HEK293 (cell line): ENCODE data around the gene PRR11.
A peak's percentile ranks its signal among the peaks of the same experiment; 100 is the strongest.

Experiments used
- CTCF ChIA-PET: fragments of 350-600 bp; formaldehyde crosslinking; extraction: SDS; loops from one replicate; lab custom pipeline; 2021; ENCODE audit warnings: antibody characterized with exemption; lab: Yijun Ruan, JAX
- POLR2A ChIA-PET: fragments of 300-600 bp; formaldehyde crosslinking; extraction: SDS; loops from one replicate; lab custom pipeline; 2020; ENCODE audit warnings: antibody characterized with exemption, inconsistent platforms; lab: Yijun Ruan, JAX
- H3K27ac ChIP-seq: fragments of 200-500 bp; sonication (Bioruptor generic); 2 replicates; pipeline ENCODE4 v1.5.1; 2014; ENCODE audit warnings: low read depth, low read length, control low read depth, inconsistent platforms; ENCODE audit errors: extremely low read depth
- H3K36me3 ChIP-seq, 2 experiments: fragments of 200-500 bp in 1 of 2; sonication (Bioruptor generic) in 1 of 2; 1 replicate in 1 of 2; 2 replicates in 1 of 2; pipeline ENCODE4 v1.5.1; 2014 to 2017; ENCODE audit warnings: inconsistent platforms in 2 of 2, low read length in 2 of 2; ENCODE audit not compliant: control insufficient read depth in 2 of 2, insufficient read depth in 1 of 2
- H3K4me1 ChIP-seq: fragments of 200-500 bp; sonication (Bioruptor generic); 2 replicates; pipeline ENCODE4 v1.5.1; 2014; ENCODE audit warnings: mild to moderate bottlenecking, low read length, inconsistent platforms; ENCODE audit not compliant: control insufficient read depth, insufficient read depth
- H3K4me3 ChIP-seq: 2 replicates; pipeline ENCODE4 v1.5.1; 2011; ENCODE audit warnings: low read depth, mild to moderate bottlenecking, control low read depth, low read length, moderate library complexity
- H3K9me3 ChIP-seq: fragments of 200-500 bp; sonication (Bioruptor generic); 2 replicates; pipeline ENCODE4 v1.5.1; 2014; ENCODE audit warnings: low read depth, low read length, inconsistent platforms; ENCODE audit not compliant: control insufficient read depth, insufficient read depth
- GLIS1 ChIP-seq: fragments of 450-650 bp; formaldehyde crosslinking; IDR thresholded peaks from 2 replicates; pipeline ENCODE4 v1.5.1; 2016; ENCODE audit warnings: missing biosample characterization, missing genetic modification characterization
- HOXC10 ChIP-seq: sonication (generic); formaldehyde crosslinking; IDR thresholded peaks from 2 replicates; pipeline ENCODE4 v1.8.1; 2023; ENCODE audit warnings: mild to moderate bottlenecking, missing genetic modification reagents
- MZF1 ChIP-seq: fragments of 450-650 bp; formaldehyde crosslinking; IDR thresholded peaks from 2 replicates; pipeline ENCODE4 v1.5.1; 2017; ENCODE audit warnings: missing biosample characterization, missing genetic modification characterization, borderline replicate concordance
- SP3 ChIP-seq: fragments of 450-650 bp; formaldehyde crosslinking; IDR thresholded peaks from 2 replicates; pipeline ENCODE4 v1.5.1; 2016; ENCODE audit warnings: missing biosample characterization, missing genetic modification characterization
- ZBTB17 ChIP-seq: fragments of 450-650 bp; formaldehyde crosslinking; IDR thresholded peaks from 2 replicates; pipeline ENCODE4 v1.5.1; 2016; ENCODE audit warnings: missing biosample characterization, missing genetic modification characterization
- ZNF23 ChIP-seq: fragments of 450-650 bp; formaldehyde crosslinking; IDR thresholded peaks from 2 replicates; pipeline ENCODE4 v1.5.1; 2016; ENCODE audit warnings: missing biosample characterization, missing genetic modification characterization, borderline replicate concordance
- ZNF585B ChIP-seq: fragments of 450-650 bp; formaldehyde crosslinking; IDR thresholded peaks from 2 replicates; pipeline ENCODE4 v1.5.1; 2016; ENCODE audit warnings: missing biosample characterization, missing genetic modification characterization
- ZNF600 ChIP-seq: fragments of 450-650 bp; formaldehyde crosslinking; IDR thresholded peaks from 2 replicates; pipeline ENCODE4 v1.5.1; 2016; ENCODE audit warnings: missing biosample characterization, missing genetic modification characterization
- ZNF664 ChIP-seq: fragments of 450-650 bp; formaldehyde crosslinking; IDR thresholded peaks from 2 replicates; pipeline ENCODE4 v1.5.1; 2016; ENCODE audit warnings: missing biosample characterization, missing genetic modification characterization
- TF ChIP-seq, protein P1 (sequence below): fragments of 450-650 bp; IDR thresholded peaks from 2 replicates; pipeline ENCODE4 v1.5.1; 2018; ENCODE audit warnings: missing biosample characterization, mild to moderate bottlenecking, missing genetic modification characterization
- TF ChIP-seq, protein P2 (sequence below): fragments of 450-650 bp; formaldehyde crosslinking; IDR thresholded peaks from 2 replicates; pipeline ENCODE4 v1.5.1; 2016; ENCODE audit warnings: missing biosample characterization, missing genetic modification characterization
- TF ChIP-seq, protein P3 (sequence below): fragments of 450-650 bp; formaldehyde crosslinking; IDR thresholded peaks from 2 replicates; pipeline ENCODE4 v1.5.1; 2017; ENCODE audit warnings: missing biosample characterization, missing genetic modification characterization

The PRR11 gene

DNA sequence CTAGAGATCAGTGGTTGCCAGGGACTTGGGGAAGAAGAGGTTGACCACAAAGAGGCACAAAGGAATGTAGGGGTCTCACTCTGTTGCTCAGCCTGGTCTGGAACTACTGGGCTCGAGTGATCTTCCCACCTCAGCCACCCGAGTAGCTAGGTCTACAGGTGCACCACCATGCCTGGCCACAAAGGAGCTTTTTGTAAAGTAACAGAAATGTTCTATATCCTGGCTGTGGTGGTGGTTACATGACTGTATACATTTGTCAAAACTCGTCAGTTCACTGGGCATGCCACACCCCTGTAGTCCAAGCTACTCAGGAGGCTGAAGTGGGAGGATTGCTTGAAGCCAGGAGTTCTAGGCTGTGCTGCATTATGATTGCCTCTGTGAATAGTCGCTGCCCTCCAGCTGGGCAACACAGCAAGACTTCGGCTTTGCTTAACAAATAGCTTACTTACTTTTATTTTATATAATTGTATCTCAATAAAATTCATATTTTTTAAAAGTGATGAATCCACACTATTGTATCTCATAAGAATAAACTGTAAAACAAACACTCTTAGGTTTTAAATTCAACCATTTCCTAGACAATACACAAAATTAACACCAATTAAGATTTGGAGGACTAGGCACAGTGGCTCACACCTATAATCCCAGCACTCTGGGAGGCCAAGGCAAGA, 5.6 kb upstream of the PRR11 start:
- ChIA-PET CTCF (interaction anchor here (0.5 to 0.6 kb wide), 2 partner anchors 12 to 58 kb away, joined by 3 read pairs; no protein-coding TSS in a partner anchor), POLR2A (interaction anchor here (1.6 to 3.0 kb wide), 2 partner anchors 13 to 43 kb away, joined by 5 to 11 read pairs; partner anchors contain the start of gene TRIM37)
- peaks cover 20% of the 10 kb centered on the region for H3K4me1 ChIP-seq
- no peak overlapping the region for H3K4me3 ChIP-seq
- H3K9me3 ChIP-seq, result no peaks in the 10 kb centered on the region
- TF ChIP-seq MZF1 (tag by site-specific recombination), result peak; percentile 59; the same call in 1 of the 2 replicates
- no peak for TF ChIP-seq SP3 (tag by site-specific recombination)
- TF ChIP-seq ZNF664 (tag by site-specific recombination), result peak; percentile 91
- 0 out of 2 replicates have a peak overlapping the region, but pooled peaks have one; percentile 3 for H3K27ac ChIP-seq
- H3K36me3 ChIP-seq, result peaks cover 0 to 15% of the 10 kb centered on the region in 2 experiments; a peak in 1 of 3 replicates

DNA sequence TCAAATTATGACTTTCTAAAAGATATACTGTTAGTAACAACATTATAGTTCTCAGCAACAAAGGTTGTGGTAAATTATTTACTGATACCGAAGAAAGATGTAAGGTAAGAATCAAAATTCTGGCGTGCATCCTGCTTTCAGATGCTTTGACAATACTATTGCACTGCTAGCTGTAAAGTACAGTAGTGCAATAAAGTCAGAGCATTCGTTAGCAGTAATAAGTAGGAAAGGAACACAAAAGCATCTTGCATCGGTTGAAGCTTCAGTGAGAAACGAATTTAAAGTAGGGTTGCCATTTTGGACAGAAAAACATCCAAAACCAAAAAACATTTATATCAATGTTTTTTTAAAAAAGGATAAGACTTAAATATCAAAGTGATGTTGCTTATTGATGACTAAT, 4.5 kb upstream of the PRR11 start:
- H3K4me1 ChIP-seq, result peaks cover 20% of the 10 kb centered on the region
- POLR2A ChIA-PET, result interaction anchor here (0.6 to 3.0 kb wide), 4 partner anchors 8 to 459 kb away, joined by 3 to 11 read pairs (median 4); partner anchors contain the start of genes RAD51C, TEX14 and TRIM37
- CTCF ChIA-PET, result interaction anchor here (0.8 to 1.2 kb wide), 2 partner anchors 14 to 440 kb away, joined by 4 to 5 read pairs; no protein-coding TSS in a partner anchor
- H3K27ac ChIP-seq, result no peak overlapping the region
- TF ChIP-seq, protein P1, sequence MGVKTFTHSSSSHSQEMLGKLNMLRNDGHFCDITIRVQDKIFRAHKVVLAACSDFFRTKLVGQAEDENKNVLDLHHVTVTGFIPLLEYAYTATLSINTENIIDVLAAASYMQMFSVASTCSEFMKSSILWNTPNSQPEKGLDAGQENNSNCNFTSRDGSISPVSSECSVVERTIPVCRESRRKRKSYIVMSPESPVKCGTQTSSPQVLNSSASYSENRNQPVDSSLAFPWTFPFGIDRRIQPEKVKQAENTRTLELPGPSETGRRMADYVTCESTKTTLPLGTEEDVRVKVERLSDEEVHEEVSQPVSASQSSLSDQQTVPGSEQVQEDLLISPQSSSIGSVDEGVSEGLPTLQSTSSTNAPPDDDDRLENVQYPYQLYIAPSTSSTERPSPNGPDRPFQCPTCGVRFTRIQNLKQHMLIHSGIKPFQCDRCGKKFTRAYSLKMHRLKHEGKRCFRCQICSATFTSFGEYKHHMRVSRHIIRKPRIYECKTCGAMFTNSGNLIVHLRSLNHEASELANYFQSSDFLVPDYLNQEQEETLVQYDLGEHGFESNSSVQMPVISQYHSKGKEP (tag by site-specific recombination), result peak; percentile 50; the same call in 1 of the 2 replicates
- TF ChIP-seq ZNF23 (tag by site-specific recombination) (no peak), HOXC10 (no peak), GLIS1 (tag by site-specific recombination) (no peak)
- peaks cover 0 to 15% of the 10 kb centered on the region in 2 experiments; a peak in 1 of 3 replicates for H3K36me3 ChIP-seq
- H3K9me3 ChIP-seq, result no peaks in the 10 kb centered on the region
- no peak overlapping the region for H3K4me3 ChIP-seq

GRCh38 chr17:59151591-59151990, 4.0 kb upstream of the PRR11 start:
- Histone ChIP-seq H3K27ac (no peak overlapping the region), H3K36me3 (peaks cover 0 to 15% of the 10 kb centered on the region in 2 experiments; a peak in 1 of 3 replicates), H3K9me3 (no peaks in the 10 kb centered on the region), H3K4me3 (peak overlapping the region; percentile 12; the same call in 1 of the 2 replicates), H3K4me1 (peaks cover 23% of the 10 kb centered on the region)
- CTCF ChIA-PET, result interaction anchor here (0.6 to 1.2 kb wide), 5 partner anchors 8 to 633 kb away, joined by 3 to 5 read pairs (median 4); no protein-coding TSS in a partner anchor
- POLR2A ChIA-PET, result interaction anchor here (0.6 to 3.0 kb wide), 5 partner anchors 9 to 465 kb away, joined by 3 to 11 read pairs (median 3); partner anchors contain the start of genes RAD51C, TEX14 and TRIM37
- TF ChIP-seq, protein P2, sequence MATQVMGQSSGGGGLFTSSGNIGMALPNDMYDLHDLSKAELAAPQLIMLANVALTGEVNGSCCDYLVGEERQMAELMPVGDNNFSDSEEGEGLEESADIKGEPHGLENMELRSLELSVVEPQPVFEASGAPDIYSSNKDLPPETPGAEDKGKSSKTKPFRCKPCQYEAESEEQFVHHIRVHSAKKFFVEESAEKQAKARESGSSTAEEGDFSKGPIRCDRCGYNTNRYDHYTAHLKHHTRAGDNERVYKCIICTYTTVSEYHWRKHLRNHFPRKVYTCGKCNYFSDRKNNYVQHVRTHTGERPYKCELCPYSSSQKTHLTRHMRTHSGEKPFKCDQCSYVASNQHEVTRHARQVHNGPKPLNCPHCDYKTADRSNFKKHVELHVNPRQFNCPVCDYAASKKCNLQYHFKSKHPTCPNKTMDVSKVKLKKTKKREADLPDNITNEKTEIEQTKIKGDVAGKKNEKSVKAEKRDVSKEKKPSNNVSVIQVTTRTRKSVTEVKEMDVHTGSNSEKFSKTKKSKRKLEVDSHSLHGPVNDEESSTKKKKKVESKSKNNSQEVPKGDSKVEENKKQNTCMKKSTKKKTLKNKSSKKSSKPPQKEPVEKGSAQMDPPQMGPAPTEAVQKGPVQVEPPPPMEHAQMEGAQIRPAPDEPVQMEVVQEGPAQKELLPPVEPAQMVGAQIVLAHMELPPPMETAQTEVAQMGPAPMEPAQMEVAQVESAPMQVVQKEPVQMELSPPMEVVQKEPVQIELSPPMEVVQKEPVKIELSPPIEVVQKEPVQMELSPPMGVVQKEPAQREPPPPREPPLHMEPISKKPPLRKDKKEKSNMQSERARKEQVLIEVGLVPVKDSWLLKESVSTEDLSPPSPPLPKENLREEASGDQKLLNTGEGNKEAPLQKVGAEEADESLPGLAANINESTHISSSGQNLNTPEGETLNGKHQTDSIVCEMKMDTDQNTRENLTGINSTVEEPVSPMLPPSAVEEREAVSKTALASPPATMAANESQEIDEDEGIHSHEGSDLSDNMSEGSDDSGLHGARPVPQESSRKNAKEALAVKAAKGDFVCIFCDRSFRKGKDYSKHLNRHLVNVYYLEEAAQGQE (tag by site-specific recombination), result no peak
- TF ChIP-seq ZBTB17 (tag by site-specific recombination), result peak; percentile 81
- TF ChIP-seq, protein P3, sequence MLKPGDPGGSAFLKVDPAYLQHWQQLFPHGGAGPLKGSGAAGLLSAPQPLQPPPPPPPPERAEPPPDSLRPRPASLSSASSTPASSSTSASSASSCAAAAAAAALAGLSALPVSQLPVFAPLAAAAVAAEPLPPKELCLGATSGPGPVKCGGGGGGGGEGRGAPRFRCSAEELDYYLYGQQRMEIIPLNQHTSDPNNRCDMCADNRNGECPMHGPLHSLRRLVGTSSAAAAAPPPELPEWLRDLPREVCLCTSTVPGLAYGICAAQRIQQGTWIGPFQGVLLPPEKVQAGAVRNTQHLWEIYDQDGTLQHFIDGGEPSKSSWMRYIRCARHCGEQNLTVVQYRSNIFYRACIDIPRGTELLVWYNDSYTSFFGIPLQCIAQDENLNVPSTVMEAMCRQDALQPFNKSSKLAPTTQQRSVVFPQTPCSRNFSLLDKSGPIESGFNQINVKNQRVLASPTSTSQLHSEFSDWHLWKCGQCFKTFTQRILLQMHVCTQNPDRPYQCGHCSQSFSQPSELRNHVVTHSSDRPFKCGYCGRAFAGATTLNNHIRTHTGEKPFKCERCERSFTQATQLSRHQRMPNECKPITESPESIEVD, result peak; percentile 92
- no peak for TF ChIP-seq ZNF585B (tag by site-specific recombination)
- 0 out of 2 replicates have a peak, but pooled peaks have one; percentile 36 for TF ChIP-seq ZNF600 (tag by site-specific recombination)
